Activated CD4-positive, CD25-positive, alpha-beta regulatory T cell treated with anti-CD3 and anti-CD28 coated beads, Interleukin-2, amount 50 U/mL, for 16 hours (primary cell): ENCODE results near the gene ANO6.

Experiments
- DNase-seq: peaks from one replicate; pipeline ENCODE4 v3.0.0-alpha.2; 2020; ENCODE audit warnings: low read depth, low spot score

The ANO6 gene

GRCh38 chr12:45276154-45276755 lies 60.4 kb downstream of the ANO6 start:
- no peak for DNase-seq

GRCh38 chr12:45278447-45278846 lies 62.6 kb downstream of the ANO6 start:
- no peak for DNase-seq

DNA sequence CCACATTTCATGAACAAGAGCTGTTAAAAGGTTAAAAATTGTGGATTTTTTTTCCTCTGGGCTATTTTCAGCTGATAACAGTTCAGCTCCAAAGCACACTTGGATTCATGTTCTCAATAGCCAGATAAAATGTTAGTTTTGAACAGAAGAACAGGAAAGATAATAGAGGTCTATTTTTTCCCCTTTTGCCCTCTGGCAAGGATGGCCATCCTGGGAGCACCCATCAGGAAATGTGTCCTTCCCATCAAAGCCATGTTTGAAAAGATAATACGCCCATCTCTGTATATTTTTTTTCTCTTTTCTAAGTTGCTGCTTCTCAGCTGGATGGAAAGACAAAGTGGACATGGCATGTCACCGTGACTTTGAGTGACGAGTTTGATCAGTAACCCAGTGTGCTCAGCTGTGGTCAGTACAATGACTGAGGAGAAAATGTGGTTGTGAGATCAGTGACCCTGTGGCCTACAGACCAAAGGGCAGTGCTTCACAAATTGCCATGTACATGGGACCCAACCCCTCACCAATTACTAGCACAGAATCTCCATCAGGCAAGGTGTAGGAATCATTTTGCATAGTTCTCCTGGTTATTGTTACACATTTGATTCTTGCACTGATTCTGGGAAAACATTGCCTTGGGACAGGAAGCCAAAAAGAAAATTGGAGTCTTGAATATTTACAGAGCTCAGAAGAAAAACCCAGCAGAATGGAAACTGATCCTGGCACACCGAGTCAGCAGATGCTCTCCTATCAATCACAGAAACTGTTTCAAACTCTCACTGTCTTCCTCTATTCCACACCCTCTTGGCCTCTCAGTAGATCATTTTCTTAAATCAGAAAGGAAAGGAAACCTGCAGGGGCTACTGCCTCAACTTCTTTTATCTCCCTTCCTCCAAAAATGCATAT lies 64.3 kb downstream of the ANO6 start:
- DNase-seq, result no peak

GRCh38 chr12:45281994-45282393 lies 66.1 kb downstream of the ANO6 start:
- DNase-seq, result no peak

- DNase-seq, result no peak
These were observed 66.5 kb downstream of the ANO6 start for GRCh38 chr12:45282411-45282810.

DNA sequence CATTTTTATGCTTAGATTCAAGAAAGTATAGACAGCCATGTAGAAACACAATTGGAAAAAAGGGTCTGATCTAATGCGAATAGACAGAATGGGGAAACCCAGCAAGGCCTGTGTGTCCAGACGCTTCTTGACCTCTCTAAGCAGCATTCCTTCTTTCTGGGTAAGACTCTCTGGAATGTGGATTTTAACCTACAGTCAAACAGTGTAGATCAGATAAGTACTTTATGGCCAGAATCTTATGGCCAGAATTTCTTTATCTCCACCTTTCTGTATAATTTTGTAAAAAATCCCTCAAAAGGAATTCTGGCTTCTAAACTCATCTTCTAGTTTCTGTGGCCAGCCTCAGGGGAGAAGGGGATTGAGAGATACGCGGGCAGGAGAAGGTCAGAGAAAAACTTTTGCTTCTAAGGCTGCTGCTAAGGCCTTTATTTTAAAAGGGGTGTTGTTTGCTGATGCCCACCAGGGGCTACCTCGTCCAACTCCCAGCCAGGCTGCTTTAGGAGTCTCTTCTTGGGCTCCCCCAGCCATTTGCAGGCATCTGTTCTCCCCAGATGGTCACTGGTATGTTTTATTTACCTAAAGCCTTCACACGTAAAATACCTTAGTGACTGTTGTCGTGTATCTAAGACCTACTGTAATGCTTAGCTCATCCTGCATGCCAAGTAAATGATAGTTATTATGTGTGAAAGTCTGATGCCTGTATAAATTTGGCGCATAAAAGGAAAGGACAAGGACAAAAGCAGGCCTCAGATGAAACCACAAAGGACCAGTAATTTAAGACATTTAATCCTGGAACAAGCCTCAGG lies 68.4 kb downstream of the ANO6 start:
- no peak for DNase-seq

DNA sequence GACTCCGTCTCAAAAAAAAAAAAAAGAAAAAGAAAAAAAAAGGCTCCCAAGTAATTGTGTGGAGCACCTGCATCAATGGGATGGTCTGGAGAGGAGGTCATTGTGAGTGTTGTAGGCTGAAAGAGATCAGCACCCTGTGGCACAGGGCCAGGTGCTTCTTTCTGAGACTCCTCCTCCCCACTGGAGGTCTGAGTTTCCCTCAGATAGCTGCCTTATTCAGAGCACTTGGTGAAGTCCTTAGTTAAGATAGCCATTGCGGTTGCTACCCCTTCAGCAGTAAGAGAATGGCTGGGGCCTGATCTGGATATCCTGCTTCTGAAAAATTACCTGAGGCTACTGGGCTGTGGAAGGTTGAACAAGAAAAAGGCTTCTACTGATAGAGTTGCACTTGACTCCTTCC lies 69.8 kb downstream of the ANO6 start:
- no peak for DNase-seq

GRCh38 chr12:45286621-45287020 lies 70.7 kb downstream of the ANO6 start:
- no peak for DNase-seq

DNA sequence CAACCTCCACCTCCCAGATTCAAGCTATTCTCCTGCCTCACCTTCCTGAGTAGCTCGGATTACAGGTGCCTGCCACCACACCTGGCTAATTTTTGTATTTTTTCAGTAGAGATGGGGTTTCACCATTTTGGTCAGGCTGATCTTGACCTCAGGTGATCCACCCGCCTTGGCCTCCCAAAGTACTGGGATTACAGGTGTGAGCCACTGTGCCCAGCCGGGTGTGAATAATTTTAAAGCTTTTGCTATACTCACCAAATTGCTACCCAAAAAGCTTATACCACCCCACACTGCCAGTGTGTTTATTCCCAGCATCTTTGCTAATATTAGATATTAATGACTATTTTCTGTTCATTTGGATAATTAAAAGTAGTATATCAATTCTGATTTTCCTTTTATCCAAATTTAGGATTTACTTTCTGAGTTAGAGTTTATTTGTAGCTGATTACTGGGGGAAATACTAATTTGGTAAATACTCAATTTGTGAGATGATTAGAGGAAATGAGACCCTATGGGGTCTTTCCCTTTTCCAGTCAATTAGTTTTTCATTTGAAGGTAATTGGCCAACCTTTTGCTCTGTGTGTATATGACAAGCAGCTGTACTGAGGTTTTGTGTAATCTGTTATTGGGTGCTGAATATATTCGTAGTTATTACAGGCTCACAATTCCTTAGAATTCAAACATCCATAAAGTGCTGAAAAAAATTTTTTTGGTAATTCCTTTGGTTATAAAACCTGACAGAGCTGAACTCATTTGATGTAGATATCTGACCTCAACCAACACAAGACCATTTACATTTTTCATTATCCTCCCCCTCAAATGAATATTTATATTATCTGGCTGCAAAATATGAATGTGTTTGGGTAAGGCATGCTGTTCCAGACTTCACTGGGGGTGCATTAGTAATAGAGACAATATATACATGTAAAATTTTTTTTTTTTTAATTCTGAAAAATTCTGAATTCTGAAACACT lies 73.6 kb downstream of the ANO6 start:
- no peak for DNase-seq

GRCh38 chr12:45290216-45290605 lies 74.3 kb downstream of the ANO6 start:
- DNase-seq, result no peak

DNA sequence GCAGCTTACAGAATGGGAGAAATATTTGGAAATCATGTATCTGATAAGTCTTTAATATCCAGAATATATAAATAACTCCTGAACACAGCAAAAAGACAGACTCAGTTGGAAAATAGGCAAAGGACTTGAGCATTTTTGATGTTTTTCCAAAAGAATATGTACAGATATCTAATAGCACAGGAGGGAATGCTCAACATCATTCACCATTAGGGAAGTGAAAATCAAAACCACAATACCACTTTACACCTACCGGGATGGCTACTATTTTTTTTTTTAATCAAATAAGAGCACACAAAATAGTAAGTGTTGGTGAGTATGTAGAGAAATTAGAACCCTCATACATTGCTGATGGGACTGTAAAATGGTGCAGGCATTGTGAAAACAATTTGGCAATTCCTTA lies 75.6 kb downstream of the ANO6 start:
- DNase-seq, result no peak

GRCh38 chr12:45292486-45293195 lies 76.7 kb downstream of the ANO6 start:
- no peak for DNase-seq

- DNase-seq, result no peak
These were observed 79.0 kb downstream of the ANO6 start for GRCh38 chr12:45294906-45295305.

DNA sequence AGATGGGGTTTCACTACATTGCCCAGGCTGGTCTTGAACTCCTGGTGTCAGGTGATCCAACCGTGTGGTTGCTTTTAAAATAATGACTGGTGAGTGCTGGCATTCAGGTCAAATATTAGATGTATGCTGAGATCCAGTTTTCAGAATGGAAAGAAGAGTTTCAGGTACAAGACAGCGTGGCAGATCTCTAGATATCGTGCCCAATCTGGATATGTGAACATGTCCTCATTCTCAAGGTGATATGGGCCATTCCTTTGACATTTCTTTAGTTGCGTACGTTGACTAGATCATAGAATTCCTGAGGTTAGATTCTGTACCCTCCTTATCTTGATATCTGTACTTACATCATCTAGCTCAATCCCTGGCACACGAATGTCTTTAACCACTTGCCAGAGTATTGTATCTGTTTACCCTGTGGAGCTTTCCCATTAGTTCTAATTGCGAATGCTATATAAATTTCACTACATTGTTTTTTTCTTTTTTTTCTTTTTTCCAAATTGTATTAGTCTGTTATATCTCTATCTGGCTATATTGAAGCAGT lies 80.2 kb downstream of the ANO6 start:
- DNase-seq, result no peak

- no peak for DNase-seq
These were observed 82.2 kb downstream of the ANO6 start for GRCh38 chr12:45298047-45298446.

DNA sequence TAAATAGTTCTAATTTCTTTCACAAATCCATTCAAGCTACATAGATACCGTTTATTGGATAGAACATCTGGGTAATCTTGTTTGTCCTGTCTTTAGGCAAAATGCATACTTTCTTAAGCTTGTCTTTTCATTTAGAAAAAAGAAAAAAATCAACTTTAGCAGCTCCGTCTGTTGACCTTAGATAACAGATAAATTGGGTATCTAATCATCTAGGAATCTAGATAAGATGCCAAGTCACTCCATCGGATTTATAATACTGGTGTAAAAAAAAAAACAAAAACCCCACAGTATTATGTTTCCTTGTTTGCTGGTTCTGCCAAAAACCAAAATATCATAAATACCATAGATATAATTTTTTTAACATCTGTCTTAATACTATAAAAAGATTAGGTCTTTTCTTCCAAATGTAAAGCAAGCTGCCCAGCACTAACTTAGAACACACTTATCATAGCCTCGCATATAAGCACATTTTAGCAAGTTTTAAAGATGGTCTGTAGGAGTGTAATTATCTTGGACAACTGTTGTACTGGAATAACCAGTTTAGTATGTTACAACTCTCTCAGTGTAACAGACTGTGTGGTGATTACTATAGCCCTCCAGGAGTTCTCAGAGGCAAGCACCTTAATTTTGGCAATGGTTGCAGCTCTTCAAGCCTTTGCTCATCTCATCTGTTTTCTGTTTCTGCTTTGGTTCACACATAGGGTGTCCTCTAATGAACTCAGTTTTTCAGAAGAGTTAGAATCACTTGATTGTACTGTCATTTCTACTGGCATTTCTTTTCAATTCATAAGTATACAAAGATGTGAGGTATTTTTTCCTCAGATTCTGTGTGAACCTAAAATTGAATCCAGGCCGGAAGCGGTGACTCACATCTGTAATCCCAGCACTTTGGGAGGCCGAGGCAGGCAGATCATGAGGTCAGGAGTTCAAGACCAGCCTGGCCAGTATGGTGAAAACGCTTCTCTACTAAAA lies 83.1 kb downstream of the ANO6 start:
- DNase-seq, result no peak

- DNase-seq, result no peak
These were observed 86.9 kb downstream of the ANO6 start for GRCh38 chr12:45302621-45303369.

DNA sequence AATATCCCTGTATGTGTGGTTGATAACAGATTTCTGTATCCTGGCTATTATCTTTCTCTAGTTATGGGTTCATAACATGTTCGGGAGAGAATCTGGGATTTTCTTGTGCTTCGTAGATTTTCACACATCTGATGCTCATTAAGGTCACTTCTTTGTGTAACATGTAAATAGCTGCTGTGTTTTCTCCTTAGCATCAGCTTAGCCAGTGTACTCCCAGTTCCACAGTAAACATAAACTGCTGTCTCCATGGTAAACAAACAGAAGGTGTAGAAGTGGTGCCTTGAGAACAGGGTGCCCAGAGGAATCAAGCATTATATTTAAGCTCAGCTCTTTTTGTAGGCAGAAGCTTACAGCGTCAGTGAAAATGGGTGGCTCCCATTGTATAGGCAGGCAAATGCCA lies 88.0 kb downstream of the ANO6 start:
- no peak for DNase-seq
